ENCODE data around the gene ARL8A. TPM values are rescaled to one million over a fixed set of nuclear protein-coding genes. Genes with fewer than 3 reads are reported as not detected.
"Not testable (repeated sequence)": the region's sequence is repeated elsewhere in the genome, so short reads cannot be mapped to it uniquely, and the experiment has no call there.

Gene ARL8A
- total RNA-seq, 1 donor from 2014 or later: 28.1 TPM

DNA sequence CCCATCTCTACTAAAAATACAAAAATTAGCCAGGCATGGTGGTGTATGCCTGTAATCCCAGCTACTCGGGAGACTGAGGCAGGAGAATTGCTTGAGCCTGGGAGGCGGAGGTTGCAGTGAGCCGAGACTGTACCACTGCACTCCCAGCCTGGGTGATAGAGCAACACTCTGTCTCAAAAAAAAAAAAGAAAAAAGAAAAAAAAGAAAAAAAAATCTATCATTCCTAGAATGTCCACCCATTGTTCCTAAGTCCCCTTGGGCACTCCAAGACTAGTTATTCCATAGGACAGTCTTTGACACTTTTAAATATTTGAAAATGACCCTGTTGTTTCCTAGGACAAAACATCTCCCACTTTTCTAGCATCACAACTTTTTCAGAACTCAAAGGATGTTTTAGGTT is 3.1 kb downstream of the ARL8A start:
- DNase-seq (ENCODE audit: low read depth, low spot score): not testable (repeated sequence)

DNA sequence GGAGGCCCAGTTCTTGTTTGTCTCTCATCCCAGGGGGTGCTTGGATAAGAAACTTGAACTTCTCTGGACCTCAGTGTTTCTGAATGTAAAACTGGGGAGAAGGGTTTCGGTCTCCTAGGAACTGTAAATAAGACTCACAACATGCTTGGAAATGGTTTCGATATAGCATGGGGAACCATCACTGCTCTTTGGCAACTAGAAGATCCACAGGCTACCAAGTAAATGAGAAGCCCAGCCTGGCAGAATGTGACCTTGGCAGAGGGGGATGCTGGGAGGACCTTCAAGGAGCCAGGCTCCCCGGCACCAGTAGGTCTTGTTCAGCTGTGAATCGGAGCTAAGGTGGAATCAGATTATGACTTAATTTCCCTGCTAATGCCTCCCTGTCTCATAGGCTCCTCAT is 3.7 kb downstream of the ARL8A start:
- no peak for DNase-seq (ENCODE audit: low read depth, low spot score)

DNA sequence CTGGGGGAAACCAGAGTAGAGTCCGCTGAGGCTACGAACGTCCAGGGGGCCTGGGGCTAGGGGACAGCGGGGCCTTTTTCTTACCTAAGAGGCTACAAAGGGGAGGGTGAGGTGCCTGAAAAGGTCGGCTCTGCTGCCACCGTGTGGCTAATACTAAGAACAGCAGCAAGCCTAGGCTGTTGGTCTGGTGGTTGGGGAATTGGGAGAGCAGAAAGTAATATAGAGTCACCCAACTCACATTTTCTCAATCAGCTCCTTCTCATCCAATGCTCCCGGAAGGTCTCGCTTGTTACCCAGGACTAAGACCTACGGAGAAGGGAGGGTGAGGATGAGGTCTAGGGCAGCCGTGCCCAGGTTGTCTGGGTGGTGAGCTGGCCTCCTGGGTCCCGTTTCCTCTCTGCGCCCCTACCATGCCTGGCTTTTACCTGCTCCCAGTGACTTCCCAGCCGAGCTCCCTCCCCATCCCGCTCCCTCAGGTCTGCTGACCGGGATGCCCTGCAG is 9.3 kb downstream of the ARL8A start:
- DNase-seq (ENCODE audit: low read depth, low spot score): no peak

DNA sequence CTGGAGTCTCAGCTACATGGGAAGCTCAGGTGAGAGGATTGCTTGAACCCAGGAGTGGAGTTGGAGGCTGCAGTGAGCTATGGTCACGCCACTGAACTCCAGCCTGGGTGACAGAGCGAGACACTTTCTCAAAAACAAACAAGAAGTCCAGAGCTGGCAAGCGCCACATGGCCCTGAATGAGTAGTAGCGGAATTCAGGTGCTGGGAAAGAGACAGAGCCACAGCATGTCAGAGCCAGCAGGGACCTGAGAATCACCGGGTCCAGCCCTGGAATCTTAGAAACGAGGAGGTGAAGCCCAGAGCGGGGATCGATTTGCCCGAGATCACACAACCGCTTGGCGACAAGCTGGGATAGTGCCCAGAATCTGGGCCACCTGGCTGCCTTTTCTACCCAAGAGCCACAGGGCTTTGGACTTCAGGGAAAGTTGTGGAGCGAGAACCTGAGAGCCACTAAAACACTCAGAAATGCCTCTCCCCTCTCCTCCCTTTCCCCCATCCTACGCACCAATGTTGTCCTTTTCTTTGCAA is 9.8 kb downstream of the ARL8A start:
- no peak for DNase-seq (ENCODE audit: low read depth, low spot score)

DNA sequence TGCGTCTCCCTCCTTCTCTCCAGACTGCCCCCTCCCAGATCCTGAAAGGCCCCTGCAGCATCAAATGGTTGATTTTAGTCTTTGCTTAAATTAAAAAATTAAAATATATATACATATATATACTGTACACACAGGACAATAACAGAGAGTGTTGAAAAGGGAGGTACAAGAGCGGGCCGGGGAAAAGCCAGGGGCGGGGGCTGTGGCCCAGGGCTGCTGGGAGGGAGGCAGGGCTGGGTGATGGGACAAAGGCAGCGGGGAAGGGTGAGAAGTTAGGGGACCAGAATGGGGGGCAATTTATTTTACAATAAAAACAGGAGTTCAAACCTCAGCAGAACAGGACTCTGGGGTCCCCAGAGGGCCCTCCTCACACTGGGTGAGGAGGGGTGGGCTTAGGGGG is 10.5 kb downstream of the ARL8A start:
- DNase-seq (ENCODE audit: low read depth, low spot score): no peak

DNA sequence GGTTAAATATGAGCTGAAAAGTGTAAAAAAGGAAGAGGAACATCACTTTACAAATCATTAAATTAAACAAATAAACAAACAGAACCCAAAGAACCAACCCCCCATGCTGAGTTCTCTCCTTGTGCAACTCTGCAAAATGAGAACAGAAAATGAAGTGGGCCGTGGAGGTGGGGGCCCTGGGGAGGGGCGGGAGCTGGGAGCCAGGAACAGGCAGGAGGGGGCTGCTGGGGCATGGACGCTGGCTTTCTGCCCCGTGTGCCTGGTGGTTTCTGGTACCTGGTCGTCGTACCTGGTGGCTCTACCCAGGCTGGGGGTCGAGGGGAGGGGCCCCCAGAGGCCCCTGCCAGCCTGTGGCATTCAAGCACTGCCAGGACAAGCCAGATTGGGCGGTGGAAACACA is 11.0 kb downstream of the ARL8A start:
- DNase-seq (ENCODE audit: low read depth, low spot score): no peak

DNA sequence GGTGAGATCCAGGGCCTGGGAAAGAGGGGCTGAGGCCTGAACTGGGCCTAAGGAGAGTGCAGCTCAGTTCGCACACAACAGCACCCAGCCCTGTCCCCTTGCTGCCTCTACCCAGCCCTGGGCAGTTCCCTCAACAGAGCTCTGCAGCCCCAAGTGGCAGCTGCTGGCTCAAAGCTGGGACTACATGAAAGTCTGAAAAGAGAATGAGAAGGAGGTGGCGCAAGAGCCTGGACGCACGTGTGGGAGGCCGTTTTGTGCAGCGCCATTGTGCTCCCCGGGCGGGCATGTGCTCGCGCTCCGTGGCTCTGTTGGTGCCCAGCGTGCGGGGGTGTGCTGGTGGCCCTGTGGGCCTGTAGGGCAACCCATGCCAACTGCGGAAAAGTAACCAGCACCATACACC is 11.5 kb downstream of the ARL8A start:
- DNase-seq (ENCODE audit: low read depth, low spot score): no peak

DNA sequence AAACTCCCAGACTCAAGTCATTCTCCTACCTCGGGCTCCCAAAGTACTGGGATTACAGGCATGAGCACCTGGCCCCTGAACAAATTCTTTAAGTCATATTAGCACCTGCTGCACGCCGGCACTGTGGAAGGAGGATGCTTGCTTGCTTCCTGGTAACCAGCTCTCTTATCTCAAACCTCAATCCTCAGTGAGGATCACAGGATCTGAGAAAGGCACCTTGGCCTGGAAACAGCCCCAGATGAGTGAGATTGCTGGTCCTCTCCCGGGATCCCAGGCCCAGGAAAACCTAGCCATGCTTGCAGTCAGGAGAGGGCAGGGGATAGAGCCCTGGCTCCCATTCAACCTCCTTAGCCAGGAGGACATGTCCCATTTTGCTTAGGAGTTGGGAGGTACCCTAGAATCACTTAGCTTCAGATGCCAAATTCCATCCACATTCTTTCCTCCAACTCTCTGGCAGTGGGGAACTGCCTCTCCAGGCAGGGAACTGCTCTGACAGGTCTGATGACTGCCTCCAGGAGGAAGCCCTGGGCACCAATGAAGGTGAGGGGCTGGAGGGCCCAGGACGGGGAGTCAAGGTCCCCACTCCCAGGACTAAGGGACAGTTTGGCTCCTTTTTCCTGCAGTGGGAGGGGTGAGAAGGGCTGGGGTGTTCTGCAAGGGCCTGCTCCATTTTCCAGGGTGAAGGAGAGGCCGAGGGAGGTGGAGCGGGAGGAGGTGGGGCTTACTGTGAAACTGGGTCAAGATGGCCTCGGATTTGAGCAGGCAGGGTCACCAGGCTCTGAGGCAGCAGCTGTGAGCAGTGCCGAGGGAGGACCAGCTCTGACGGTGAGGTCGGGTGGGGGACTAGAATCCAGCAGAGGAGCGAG is 12.3 kb downstream of the ARL8A start:
- no peak for DNase-seq (ENCODE audit: low read depth, low spot score)

DNA sequence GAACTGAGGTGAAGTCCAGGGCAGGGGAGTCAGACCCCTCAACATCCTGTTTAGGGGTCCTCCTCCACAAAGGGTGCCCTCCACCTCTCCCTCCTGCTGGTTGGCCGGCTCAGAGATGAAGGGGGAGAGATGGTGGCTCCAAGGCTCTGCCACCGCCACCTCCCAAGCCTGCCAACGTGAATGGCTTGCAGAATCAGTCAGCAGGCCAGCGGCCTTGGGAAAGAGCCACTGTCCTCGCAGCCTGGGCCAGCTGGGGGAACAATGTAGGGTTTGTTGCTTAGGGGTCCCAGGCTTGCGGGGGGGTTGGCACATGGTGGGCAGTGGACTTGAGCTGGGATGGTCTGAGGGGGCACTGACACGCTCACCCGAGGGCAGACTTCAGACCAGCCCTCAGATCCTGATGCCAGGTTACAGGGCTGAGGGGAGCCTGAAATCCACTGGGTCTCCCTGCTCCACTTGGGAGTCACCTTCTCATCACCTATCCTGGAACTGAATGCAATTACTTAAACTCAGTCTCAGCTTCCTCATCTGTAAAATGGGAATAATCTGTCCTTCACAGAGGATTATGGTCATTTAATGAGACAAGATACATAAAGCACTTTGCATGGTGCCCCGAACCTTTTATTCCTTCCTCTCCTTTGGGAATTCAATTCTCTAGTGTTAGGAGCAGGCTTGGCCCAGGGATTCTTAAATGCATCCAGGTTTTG is 13.6 kb downstream of the ARL8A start:
- DNase-seq (ENCODE audit: low read depth, low spot score): no peak

DNA sequence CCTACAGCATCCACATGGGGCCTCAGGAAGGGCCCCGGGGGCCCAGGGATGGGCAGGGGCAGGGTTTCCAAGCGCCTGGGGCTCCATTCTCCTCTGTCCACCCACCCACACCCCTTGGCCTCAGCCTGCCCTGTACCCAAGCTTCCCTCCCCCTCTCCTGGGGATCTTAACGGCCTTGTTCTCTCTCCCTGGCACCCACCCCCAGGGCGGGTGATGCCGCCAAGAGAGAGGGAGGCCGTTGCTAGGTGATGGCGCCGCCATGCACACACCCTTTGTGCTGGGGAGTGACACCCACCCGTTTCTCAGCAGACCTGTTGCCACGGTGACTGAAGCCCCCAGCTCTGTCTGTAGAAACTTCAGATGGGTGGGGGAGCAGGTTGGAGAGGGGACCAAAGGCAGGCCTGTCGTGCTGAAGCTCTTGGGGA is 14.2 kb downstream of the ARL8A start:
- DNase-seq (ENCODE audit: low read depth, low spot score): no peak

DNA sequence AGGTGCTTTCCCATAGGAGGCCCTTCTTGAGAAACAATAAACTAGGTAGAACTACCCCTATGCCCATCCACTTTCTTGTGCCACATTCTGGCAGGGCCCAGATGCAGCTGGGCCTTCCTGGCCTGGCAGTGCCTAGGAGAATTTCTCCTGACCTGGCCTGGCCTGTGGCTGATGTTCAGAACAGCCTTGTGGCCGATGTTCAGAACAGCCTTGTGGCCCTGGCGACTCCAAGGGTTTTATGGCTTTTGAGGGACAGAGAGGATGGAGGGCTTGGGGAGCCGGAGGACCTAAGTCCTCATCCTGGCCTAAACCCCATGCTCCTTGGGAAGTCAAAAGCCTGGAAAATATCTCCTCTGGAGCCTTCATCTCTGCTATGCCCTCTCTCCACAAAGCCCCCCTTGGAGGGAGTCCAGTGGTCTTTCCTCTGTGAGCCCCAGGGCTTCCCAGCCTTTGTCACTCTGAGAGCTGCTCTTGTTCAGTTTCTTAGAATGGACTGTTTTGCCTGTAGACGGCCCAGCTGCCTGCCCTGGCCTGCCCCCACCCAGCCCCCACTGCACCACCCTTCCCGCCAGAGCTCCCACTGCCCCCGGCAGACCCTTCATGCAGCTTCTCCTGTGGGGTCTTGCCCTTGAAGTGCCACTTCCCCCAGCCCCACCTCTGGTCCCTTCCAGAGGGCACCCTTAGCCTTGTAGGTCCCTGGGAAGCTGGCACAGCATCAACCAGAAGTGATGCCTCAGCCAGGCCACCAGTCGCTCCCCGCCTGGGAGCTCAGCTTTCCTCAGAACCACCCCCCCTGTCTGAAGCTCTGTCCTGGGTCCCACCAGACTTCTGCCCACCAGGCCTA is 14.9 kb downstream of the ARL8A start:
- no peak for DNase-seq (ENCODE audit: low read depth, low spot score)

DNA sequence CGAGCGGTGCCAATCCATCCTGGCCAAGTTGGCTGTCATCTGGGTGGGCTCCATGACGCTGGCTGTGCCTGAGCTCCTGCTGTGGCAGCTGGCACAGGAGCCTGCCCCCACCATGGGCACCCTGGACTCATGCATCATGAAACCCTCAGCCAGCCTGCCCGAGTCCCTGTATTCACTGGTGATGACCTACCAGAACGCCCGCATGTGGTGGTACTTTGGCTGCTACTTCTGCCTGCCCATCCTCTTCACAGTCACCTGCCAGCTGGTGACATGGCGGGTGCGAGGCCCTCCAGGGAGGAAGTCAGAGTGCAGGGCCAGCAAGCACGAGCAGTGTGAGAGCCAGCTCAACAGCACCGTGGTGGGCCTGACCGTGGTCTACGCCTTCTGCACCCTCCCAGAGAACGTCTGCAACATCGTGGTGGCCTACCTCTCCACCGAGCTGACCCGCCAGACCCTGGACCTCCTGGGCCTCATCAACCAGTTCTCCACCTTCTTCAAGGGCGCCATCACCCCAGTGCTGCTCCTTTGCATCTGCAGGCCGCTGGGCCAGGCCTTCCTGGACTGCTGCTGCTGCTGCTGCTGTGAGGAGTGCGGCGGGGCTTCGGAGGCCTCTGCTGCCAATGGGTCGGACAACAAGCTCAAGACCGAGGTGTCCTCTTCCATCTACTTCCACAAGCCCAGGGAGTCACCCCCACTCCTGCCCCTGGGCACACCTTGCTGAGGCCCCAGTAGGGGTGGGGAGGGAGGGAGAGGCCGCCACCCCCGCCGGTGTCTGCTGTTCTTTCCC is 16.5 kb downstream of the ARL8A start:
- DNase-seq (ENCODE audit: low read depth, low spot score): no peak

DNA sequence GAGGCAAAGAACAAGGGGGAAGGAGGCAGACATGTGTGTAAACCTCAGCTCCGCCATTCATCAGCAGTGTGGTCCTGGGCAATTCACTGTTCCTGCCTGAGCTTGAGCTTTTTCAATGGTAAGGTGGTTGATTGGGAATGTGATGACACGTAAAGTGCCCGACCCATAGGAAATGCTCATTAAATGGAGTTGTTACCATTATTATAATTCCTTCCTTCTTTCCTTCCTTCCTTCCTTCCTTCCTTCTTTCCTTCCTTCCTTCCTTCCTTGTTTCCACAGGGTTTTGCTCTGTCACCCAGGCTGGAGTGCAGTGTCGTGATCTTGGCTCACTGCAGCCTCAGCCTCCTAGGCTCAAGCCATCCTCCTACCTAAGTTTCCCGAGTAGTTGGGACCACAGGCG is 17.5 kb downstream of the ARL8A start:
- no peak for DNase-seq (ENCODE audit: low read depth, low spot score)

DNA sequence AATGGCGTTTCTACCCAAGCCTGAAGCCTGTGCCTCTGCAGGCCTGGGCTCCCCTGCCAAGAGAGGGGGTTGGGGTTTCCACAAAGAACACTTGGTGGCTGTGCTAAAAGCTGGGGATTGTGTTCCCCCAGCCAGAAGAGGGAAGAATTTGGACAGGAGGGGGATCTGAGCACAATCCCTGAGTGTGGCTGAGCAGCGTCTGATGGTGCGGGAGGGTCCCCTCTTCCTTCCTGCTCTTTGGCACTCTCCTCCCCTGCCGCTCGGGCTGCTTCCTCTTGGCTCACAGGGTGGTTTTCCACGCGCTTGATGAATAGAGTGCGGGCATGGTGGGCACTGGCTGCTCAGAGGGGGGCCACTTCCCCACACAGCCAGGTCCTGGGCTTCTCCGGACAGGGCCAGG is 18.1 kb downstream of the ARL8A start:
- no peak for DNase-seq (ENCODE audit: low read depth, low spot score)

DNA sequence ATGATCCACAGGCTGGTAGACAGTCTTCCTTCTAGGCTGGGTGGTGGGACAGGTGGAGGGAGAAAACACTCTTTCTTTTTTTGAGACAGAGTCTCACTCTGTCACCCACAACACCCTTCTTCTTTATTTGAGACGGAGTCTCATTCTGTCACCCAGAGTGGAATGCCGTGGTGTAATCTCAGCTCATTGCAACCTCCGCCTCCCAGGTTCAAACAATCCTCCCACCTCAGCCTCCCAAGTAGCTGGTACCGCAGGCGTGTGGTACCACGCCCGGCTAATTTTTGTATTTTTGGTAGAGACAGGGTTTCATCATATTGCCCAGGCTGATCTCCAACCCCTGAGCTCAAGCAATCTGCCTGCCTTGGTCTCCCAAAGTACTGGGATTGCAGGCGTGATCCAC is 18.9 kb downstream of the ARL8A start:
- no peak for DNase-seq (ENCODE audit: low read depth, low spot score)

DNA sequence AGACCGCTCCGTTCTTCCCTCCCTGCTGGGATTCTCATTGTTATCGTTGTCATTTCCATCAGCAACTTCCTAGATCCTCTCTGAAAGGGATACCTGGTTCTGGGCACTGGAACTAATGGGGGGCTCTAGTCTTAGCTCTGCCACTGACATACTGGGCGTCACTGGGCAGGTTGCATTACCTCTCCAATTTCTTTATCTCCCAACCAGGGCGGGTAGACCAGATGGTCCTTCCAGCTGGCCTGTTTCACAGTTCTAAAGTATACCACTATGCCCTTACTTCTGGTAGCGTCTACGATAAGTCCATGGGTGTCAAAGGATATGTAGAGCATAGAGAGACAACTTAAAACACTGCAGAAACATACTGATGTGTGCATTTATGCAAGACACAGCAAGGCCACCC is 20.4 kb downstream of the ARL8A start:
- no peak for DNase-seq (ENCODE audit: low read depth, low spot score)

DNA sequence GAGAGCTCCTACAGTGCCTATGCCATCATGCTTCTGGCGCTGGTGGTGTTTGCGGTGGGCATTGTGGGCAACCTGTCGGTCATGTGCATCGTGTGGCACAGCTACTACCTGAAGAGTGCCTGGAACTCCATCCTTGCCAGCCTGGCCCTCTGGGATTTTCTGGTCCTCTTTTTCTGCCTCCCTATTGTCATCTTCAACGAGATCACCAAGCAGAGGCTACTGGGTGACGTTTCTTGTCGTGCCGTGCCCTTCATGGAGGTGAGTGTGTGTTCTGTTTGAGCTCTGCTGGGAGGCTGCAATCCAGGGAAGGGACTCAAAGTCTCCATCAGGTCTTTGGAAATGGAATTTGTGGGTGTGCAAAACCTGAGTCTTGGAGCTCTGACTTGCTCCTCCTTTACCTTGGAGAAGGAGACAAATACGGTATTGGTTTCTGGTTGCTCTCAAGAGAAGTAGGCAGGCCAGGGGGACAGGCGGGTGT is 21.2 kb downstream of the ARL8A start:
- DNase-seq (ENCODE audit: low read depth, low spot score): no peak

DNA sequence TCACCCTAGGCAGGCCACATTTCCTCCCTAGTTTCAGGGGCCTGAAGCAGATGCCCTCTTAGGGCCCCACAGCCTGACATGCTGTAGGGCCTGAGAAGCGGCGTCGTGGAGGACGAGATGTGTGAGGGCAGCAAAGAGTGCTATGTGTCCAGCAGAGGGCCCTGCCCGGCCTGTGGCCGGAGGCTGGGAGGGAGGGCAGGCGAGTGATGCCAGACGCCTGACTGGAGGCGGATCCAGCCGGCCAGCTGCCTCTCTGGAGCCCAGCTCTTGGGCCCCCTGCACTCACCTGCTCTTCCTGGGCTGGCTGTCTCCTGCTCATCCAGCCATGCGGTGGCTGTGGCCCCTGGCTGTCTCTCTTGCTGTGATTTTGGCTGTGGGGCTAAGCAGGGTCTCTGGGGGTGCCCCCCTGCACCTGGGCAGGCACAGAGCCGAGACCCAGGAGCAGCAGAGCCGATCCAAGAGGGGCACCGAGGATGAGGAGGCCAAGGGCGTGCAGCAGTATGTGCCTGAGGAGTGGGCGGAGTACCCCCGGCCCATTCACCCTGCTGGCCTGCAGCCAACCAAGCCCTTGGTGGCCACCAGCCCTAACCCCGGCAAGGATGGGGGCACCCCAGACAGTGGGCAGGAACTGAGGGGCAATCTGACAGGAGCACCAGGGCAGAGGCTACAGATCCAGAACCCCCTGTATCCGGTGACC is 21.8 kb downstream of the ARL8A start, which contains the start of gene GPR37L1:
TSS of gene GPR37L1 (plus strand) at position 279 of the 697 bp plus-strand sequence. CDS start at position 326, 47 bp downstream.
- peak; percentile 20 for DNase-seq (ENCODE audit: low read depth, low spot score)

DNA sequence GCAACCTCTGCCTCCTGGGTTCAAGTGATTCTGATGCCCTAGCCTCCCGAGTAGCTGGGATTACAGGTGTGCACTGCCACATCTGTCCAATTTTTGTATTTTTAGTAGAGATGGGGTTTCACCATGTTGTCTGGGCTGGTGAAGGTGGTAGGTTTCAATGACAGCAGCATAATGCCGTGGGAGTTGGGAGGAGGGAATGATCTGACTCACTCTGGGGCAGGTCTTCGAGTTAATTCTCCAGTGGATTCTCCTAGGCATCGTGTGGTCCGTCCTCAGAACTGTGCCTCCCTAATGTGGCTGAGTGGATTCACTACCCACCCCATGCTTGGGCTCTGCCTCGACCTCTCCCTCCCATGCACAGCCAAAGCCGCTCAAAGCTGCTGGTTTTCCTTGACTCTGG is 23.5 kb downstream of the ARL8A start:
- no peak for DNase-seq (ENCODE audit: low read depth, low spot score)

DNA sequence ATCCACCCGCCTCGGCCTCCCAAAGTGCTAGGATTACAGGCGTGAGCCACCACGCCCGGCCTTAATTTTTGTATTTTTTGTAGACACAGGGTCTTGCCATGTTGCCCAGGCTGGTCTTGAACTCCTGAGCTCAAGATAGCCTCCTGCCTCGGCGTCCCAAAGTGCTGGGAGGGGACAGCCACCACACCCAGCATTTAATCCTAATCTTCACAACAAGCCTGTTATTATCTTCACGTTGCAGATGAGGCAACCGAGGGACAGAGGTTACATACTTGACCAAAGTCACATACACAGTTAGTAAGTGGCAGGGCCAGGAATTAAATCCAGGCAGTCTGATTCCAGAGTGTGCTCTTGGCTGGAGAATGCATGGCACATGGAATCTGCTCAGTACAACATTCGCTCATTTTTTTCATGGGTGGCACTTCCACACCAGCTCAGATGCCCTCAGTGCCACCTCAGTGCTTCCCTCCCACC is 26.6 kb downstream of the ARL8A start:
- no peak for DNase-seq (ENCODE audit: low read depth, low spot score)
